Keratinocyte (primary cell): ENCODE measurements around the gene GZMH. TPM values are rescaled to one million over a fixed set of nuclear protein-coding genes. Genes with fewer than 3 reads are reported as not detected.

Experiments used
- DNase-seq: peaks from one replicate; pipeline ENCODE4 v3.0.0-alpha.2; 2011; ENCODE audit warnings: low read depth, missing footprints, low spot score
- FAIRE-seq: peaks from 2 replicates; lab custom pipeline; 2011; peaks lifted over from hg19 to GRCh38; lab: Jason Lieb, UNC
- H2AFZ ChIP-seq: 2 replicates; pipeline ENCODE4 v1.6.0; 2012; ENCODE audit warnings: low read length, control low read depth, inconsistent platforms; ENCODE audit not compliant: control insufficient read depth
- H3K27ac ChIP-seq: 2 replicates; pipeline ENCODE4 v1.5.1; 2011; ENCODE audit warnings: low read length; ENCODE audit not compliant: control insufficient read depth, insufficient read depth
- H3K27me3 ChIP-seq: 3 replicates; pipeline ENCODE4 v1.6.0; 2011; ENCODE audit warnings: low read length; ENCODE audit not compliant: control insufficient read depth, insufficient read depth; ENCODE audit errors: extremely low read depth
- H3K36me3 ChIP-seq, 2 experiments: 2 replicates in 1 of 2; 3 replicates in 1 of 2; pipeline ENCODE4 v1.5.1; 2011; ENCODE audit warnings: low read length in 2 of 2, mild to moderate bottlenecking in 1 of 2; ENCODE audit not compliant: control insufficient read depth in 2 of 2, insufficient read depth in 2 of 2; ENCODE audit errors: extremely low read depth in 1 of 2
- H3K4me1 ChIP-seq: 3 replicates; pipeline ENCODE4 v1.5.1; 2011; ENCODE audit warnings: low read length; ENCODE audit not compliant: control insufficient read depth, insufficient read depth; ENCODE audit errors: extremely low read depth
- H3K4me2 ChIP-seq: 3 replicates; pipeline ENCODE4 v1.6.0; 2011; ENCODE audit warnings: low read depth, low read length; ENCODE audit not compliant: control insufficient read depth, insufficient read depth; ENCODE audit errors: extremely low read depth
- H3K4me3 ChIP-seq, 3 experiments: fragments of 200-600 bp in 1 of 3; sonication (generic) in 1 of 3; 2 replicates in 2 of 3; 3 replicates in 1 of 3; pipeline ENCODE4 v1.5.1; 2011 to 2016; ENCODE audit warnings: low read length in 3 of 3, mild to moderate bottlenecking in 3 of 3, control low read depth in 2 of 3, inconsistent platforms in 1 of 3, low read depth in 1 of 3, mixed read lengths in 1 of 3, mixed run types in 1 of 3, moderate library complexity in 1 of 3; ENCODE audit not compliant: control insufficient read depth in 2 of 3, insufficient read depth in 2 of 3; ENCODE audit errors: extremely low read depth in 1 of 3
- H3K79me2 ChIP-seq: 2 replicates; pipeline ENCODE4 v1.6.0; 2012; ENCODE audit warnings: low read length; ENCODE audit not compliant: control insufficient read depth, insufficient read depth
- H3K9ac ChIP-seq: 3 replicates; pipeline ENCODE4 v1.6.0; 2011; ENCODE audit warnings: low read length; ENCODE audit not compliant: control insufficient read depth, insufficient read depth; ENCODE audit errors: extremely low read depth
- H3K9me1 ChIP-seq: 3 replicates; pipeline ENCODE4 v1.6.0; 2011; ENCODE audit warnings: low read length; ENCODE audit not compliant: control insufficient read depth, insufficient read depth; ENCODE audit errors: extremely low read depth
- H3K9me3 ChIP-seq: 2 replicates; pipeline ENCODE4 v1.5.1; 2012; ENCODE audit warnings: low read depth, low read length; ENCODE audit not compliant: control insufficient read depth
- H4K20me1 ChIP-seq: 3 replicates; pipeline ENCODE4 v1.6.0; 2011; ENCODE audit warnings: low read length; ENCODE audit not compliant: control insufficient read depth, insufficient read depth; ENCODE audit errors: extremely low read depth
- CTCF ChIP-seq, 3 experiments: IDR thresholded peaks in 1 of 3; conservative IDR thresholded peaks in 1 of 3; optimal IDR thresholded peaks in 1 of 3; 2 replicates in 2 of 3; 3 replicates in 1 of 3; pipeline versions ENCODE3 to v1.5.1; 2011; ENCODE audit warnings: low read length in 3 of 3, mild to moderate bottlenecking in 3 of 3, moderate library complexity in 2 of 3, control low read depth in 1 of 3, inconsistent platforms in 1 of 3; ENCODE audit not compliant: insufficient read depth in 2 of 3; ENCODE audit errors: extremely low read depth in 1 of 3
- EZH2 ChIP-seq: IDR thresholded peaks from one replicate; pipeline ENCODE4 v1.6.1; 2012; ENCODE audit warnings: inconsistent platforms, mild to moderate bottlenecking, low read length, moderate library complexity
- dilution Hi-C: fragments of 300-500 bp; cut with MboI; formaldehyde crosslinking; loops from one replicate; pipeline ENCODE4 v1.7.0; 2020; ENCODE audit warnings: low sequenced_read_pairs; ENCODE audit not compliant: extremely low pct_ligation_motif_present
- polyA plus RNA-seq, 5 experiments: library from polyadenylated mRNA; depleted of rRNA in 3 of 5; stranded (reverse) in 3 of 5; stranded (forward) in 1 of 5; unstranded in 1 of 5; fragments of >200 nt; gene quantifications; 1 replicate in 1 of 5; 2 replicates in 3 of 5; 3 replicates in 1 of 5; pipeline versions ENCODE4 v1.2.1 to v1.2.3, GENCODE V29; 2011 to 2012; ENCODE audit warnings: missing spikeins in 2 of 5, low read depth in 1 of 5, low replicate concordance in 1 of 5

The GZMH gene
- polyA plus RNA-seq, 1 donor (not counting 4 experiments of a cell fraction or from before 2014, with no cell fraction given): not detected

- peak overlapping the region; percentile 1 for H3K9ac ChIP-seq
Measured at GRCh38 chr14:24613747-24614146, 4.3 kb upstream of the GZMH start.

GRCh38 chr14:24613241-24613640 is 3.8 kb upstream of the GZMH start:
- FAIRE-seq (peak; percentile 91), DNase-seq (peak; percentile 21)
- no peak for TF ChIP-seq EZH2
- no peak for TF ChIP-seq CTCF (optimal IDR thresholded peaks at IDR 0.05 in 1 of 3, IDR thresholded peaks at IDR 0.05 in 1 of 3, conservative IDR thresholded peaks at IDR 0.05 in 1 of 3; ENCODE audit: extremely low read depth in 1 of 3, insufficient read depth in 2 of 3, low read length in 3 of 3)
- Histone ChIP-seq H3K27me3 (no peaks in the 10 kb centered on the region), H3K79me2 (no peaks in the 10 kb centered on the region), H3K4me1 (peaks cover 20% of the 10 kb centered on the region), H3K9me3 (no peaks in the 10 kb centered on the region), H3K9ac (peak overlapping the region; percentile 1), H2AFZ (peak overlapping the region; percentile 54), H3K4me2 (peak overlapping the region; percentile 49), H4K20me1 (no peaks in the 10 kb centered on the region), H3K9me1 (no peaks in the 10 kb centered on the region), H3K4me3 (no peak overlapping the region), H3K27ac (peak overlapping the region; percentile 45), H3K36me3 (no peaks in the 10 kb centered on the region)
- dilution Hi-C loops: no loop called here

More at GRCh38 chr14:24613747-24614146, 4.3 kb upstream of the GZMH start:
- Histone ChIP-seq H3K4me1 (peaks cover 20% of the 10 kb centered on the region), H3K27ac (peak overlapping the region; percentile 45), H3K79me2 (no peaks in the 10 kb centered on the region), H3K9me3 (no peaks in the 10 kb centered on the region), H3K27me3 (no peaks in the 10 kb centered on the region), H4K20me1 (no peaks in the 10 kb centered on the region), H2AFZ (peak overlapping the region; percentile 54), H3K4me2 (peak overlapping the region; percentile 49), H3K9me1 (no peaks in the 10 kb centered on the region), H3K36me3 (no peaks in the 10 kb centered on the region), H3K4me3 (no peak overlapping the region)
- FAIRE-seq: no peak
- dilution Hi-C loops: no loop called here
- TF ChIP-seq EZH2 (no peak), CTCF (optimal IDR thresholded peaks at IDR 0.05 in 1 of 3, IDR thresholded peaks at IDR 0.05 in 1 of 3, conservative IDR thresholded peaks at IDR 0.05 in 1 of 3; ENCODE audit: extremely low read depth in 1 of 3, insufficient read depth in 2 of 3, low read length in 3 of 3) (no peak)
- DNase-seq: no peak
